Vagina (tissue), 2 donors: ENCODE data around the gene TSHZ1. TPM values are rescaled to one million over a fixed set of nuclear protein-coding genes. Genes with fewer than 3 reads are reported as not detected.

ENCODE experiments used
- DNase-seq, 2 donors: peaks; one replicate each; pipeline ENCODE4 v3.0.0-alpha.2; 2017; ENCODE audit errors: extremely low spot score in 2 of 2
- H3K27ac ChIP-seq: fragments of 200-600 bp; sonication (generic); one replicate; pipeline ENCODE4 v1.5.1; 2019
- H3K27me3 ChIP-seq: fragments of 200-600 bp; sonication (generic); one replicate; pipeline ENCODE4 v1.5.1; 2019
- H3K36me3 ChIP-seq, 2 donors: fragments of 200-600 bp; sonication (generic); one replicate each; pipeline ENCODE4 v1.5.1; 2017 to 2019
- H3K4me1 ChIP-seq: fragments of 200-600 bp; sonication (generic); one replicate; pipeline ENCODE4 v1.5.1; 2019
- H3K4me3 ChIP-seq, 2 donors: fragments of 200-600 bp; sonication (generic); 1 replicate in 1 of 2; 2 replicates in 1 of 2; pipeline ENCODE4 v1.5.1; 2016 to 2019
- H3K9me3 ChIP-seq: fragments of 200-600 bp; sonication (generic); one replicate; pipeline ENCODE4 v1.5.1; 2019
- POLR2A ChIP-seq, 2 donors: fragments of 450-650 bp; IDR thresholded peaks; one replicate each; pipeline ENCODE4 v1.6.1; 2017; ENCODE audit warnings: antibody characterized with exemption in 2 of 2, mild to moderate bottlenecking in 2 of 2, moderate library complexity in 2 of 2
- POLR2AphosphoS5 ChIP-seq, 2 donors: sonication (generic); formaldehyde crosslinking; IDR thresholded peaks; one replicate each; pipeline ENCODE4 v1.9.0; 2017; ENCODE audit warnings: antibody characterized with exemption in 2 of 2, mild to moderate bottlenecking in 2 of 2, low read depth in 1 of 2; ENCODE audit not compliant: insufficient read depth in 1 of 2
- intact Hi-C: fragments of 100-400 bp; cut with DNase I; formaldehyde crosslinking; loops from one replicate; pipeline ENCODE4 v1.15.1; 2023
- total RNA-seq: library from RNA; depleted of rRNA; stranded (reverse); fragments of >200 nt; gene quantifications from one replicate; pipeline ENCODE4 v1.2.3, GENCODE V29; 2016
- TF ChIP-seq, protein P1 (sequence below), 3 experiments: fragments of 450-650 bp in 2 of 3; fragments of 200-600 bp in 1 of 3; sonication (generic) in 1 of 3; IDR thresholded peaks; one replicate each; pipeline ENCODE4 v1.5.1; 2017 to 2019; ENCODE audit warnings: antibody characterized with exemption in 3 of 3, mild to moderate bottlenecking in 2 of 3, moderate library complexity in 2 of 3

The TSHZ1 gene
- total RNA-seq, 1 donor from 2014 or later: 23.3 TPM

GRCh38 chr18:75163736-75164135 lies 46.9 kb upstream of the TSHZ1 start:
- no peak for DNase-seq
- TF ChIP-seq POLR2A (IDR thresholded peaks at IDR 0.05) (no peak), POLR2AphosphoS5 (IDR thresholded peaks at IDR 0.05; ENCODE audit: insufficient read depth in 1 of 2, low read depth in 1 of 2) (no peak)
- TF ChIP-seq, protein P1, sequence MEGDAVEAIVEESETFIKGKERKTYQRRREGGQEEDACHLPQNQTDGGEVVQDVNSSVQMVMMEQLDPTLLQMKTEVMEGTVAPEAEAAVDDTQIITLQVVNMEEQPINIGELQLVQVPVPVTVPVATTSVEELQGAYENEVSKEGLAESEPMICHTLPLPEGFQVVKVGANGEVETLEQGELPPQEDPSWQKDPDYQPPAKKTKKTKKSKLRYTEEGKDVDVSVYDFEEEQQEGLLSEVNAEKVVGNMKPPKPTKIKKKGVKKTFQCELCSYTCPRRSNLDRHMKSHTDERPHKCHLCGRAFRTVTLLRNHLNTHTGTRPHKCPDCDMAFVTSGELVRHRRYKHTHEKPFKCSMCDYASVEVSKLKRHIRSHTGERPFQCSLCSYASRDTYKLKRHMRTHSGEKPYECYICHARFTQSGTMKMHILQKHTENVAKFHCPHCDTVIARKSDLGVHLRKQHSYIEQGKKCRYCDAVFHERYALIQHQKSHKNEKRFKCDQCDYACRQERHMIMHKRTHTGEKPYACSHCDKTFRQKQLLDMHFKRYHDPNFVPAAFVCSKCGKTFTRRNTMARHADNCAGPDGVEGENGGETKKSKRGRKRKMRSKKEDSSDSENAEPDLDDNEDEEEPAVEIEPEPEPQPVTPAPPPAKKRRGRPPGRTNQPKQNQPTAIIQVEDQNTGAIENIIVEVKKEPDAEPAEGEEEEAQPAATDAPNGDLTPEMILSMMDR (IDR thresholded peaks at IDR 0.05): no peak
- no peak overlapping the region for H3K4me3 ChIP-seq
- H3K27me3 ChIP-seq: no peaks in the 10 kb centered on the region
- no peaks in the 10 kb centered on the region for H3K9me3 ChIP-seq
- intact Hi-C loops: no loop called here
- H3K27ac ChIP-seq: no peak overlapping the region
- H3K36me3 ChIP-seq: no peaks in the 10 kb centered on the region
- H3K4me1 ChIP-seq: no peaks in the 10 kb centered on the region

GRCh38 chr18:75164479-75164878 lies 46.1 kb upstream of the TSHZ1 start:
- no peaks in the 10 kb centered on the region for H3K9me3 ChIP-seq
- intact Hi-C loops: no loop called here
- H3K27me3 ChIP-seq: no peaks in the 10 kb centered on the region
- TF ChIP-seq, protein P1 (IDR thresholded peaks at IDR 0.05): no peak
- no peak for TF ChIP-seq POLR2AphosphoS5 (IDR thresholded peaks at IDR 0.05; ENCODE audit: insufficient read depth in 1 of 2, low read depth in 1 of 2)
- no peak for TF ChIP-seq POLR2A (IDR thresholded peaks at IDR 0.05)
- H3K36me3 ChIP-seq: no peaks in the 10 kb centered on the region
- no peak for DNase-seq
- no peaks in the 10 kb centered on the region for H3K4me1 ChIP-seq
- no peak overlapping the region for H3K4me3 ChIP-seq
- H3K27ac ChIP-seq: no peak overlapping the region

- Histone ChIP-seq H3K27me3 (no peaks in the 10 kb centered on the region), H3K36me3 (no peaks in the 10 kb centered on the region), H3K4me3 (no peak overlapping the region), H3K27ac (no peak overlapping the region), H3K4me1 (no peaks in the 10 kb centered on the region), H3K9me3 (no peaks in the 10 kb centered on the region)
- DNase-seq: no peak
- intact Hi-C loops: no loop called here
- no peak for TF ChIP-seq POLR2A (IDR thresholded peaks at IDR 0.05)
- TF ChIP-seq, protein P1 (IDR thresholded peaks at IDR 0.05): no peak
- no peak for TF ChIP-seq POLR2AphosphoS5 (IDR thresholded peaks at IDR 0.05; ENCODE audit: insufficient read depth in 1 of 2, low read depth in 1 of 2)
These were observed 44.7 kb upstream of the TSHZ1 start for GRCh38 chr18:75165926-75166325.

DNA sequence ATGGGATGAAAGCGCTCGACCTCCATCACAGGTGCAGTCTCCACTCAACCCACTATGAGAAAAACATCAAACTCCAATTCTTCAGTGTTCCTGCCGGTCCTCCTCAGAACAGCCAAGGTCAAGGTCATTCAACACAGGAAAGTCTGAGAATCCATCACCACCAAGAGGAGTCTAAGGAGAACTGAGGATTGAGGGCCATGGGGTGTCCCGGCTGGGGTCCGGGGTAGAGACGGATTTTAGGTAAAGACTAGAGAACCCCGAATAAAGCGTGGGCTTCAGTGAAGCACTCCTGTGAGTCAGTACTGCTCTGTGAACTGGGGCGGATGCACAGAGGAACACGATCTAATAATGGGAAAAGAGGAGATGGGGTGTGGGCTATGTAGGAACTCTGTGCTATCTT lies 43.5 kb upstream of the TSHZ1 start:
- H3K27ac ChIP-seq: no peak overlapping the region
- no peaks in the 10 kb centered on the region for H3K27me3 ChIP-seq
- TF ChIP-seq POLR2A (IDR thresholded peaks at IDR 0.05) (no peak), POLR2AphosphoS5 (IDR thresholded peaks at IDR 0.05; ENCODE audit: insufficient read depth in 1 of 2, low read depth in 1 of 2) (no peak)
- TF ChIP-seq, protein P1 (IDR thresholded peaks at IDR 0.05): no peak
- H3K36me3 ChIP-seq: no peaks in the 10 kb centered on the region
- no peak overlapping the region for H3K4me3 ChIP-seq
- no peak for DNase-seq
- intact Hi-C loops: no loop called here
- no peaks in the 10 kb centered on the region for H3K4me1 ChIP-seq
- H3K9me3 ChIP-seq: no peaks in the 10 kb centered on the region

- DNase-seq: no peak
- no peaks in the 10 kb centered on the region for H3K9me3 ChIP-seq
- TF ChIP-seq POLR2AphosphoS5 (IDR thresholded peaks at IDR 0.05; ENCODE audit: insufficient read depth in 1 of 2, low read depth in 1 of 2): no peak
- no peak for TF ChIP-seq POLR2A (IDR thresholded peaks at IDR 0.05)
- TF ChIP-seq, protein P1 (IDR thresholded peaks at IDR 0.05): no peak
- H3K4me1 ChIP-seq: no peaks in the 10 kb centered on the region
- H3K4me3 ChIP-seq: peak overlapping the region in 1 of 2 donors; percentile 16
- intact Hi-C loops: no loop called here
- no peaks in the 10 kb centered on the region for H3K36me3 ChIP-seq
- no peak overlapping the region for H3K27ac ChIP-seq
- no peaks in the 10 kb centered on the region for H3K27me3 ChIP-seq
These were observed 42.6 kb upstream of the TSHZ1 start for GRCh38 chr18:75167759-75168618.
